ENCODE results near the gene ANKRD7.
"Not testable (repeated sequence)": the region's sequence is repeated elsewhere in the genome, so short reads cannot be mapped to it uniquely, and the experiment has no call there.

The ANKRD7 gene

GRCh38 chr7:118214051-118214832 is 10.3 kb upstream of the ANKRD7 start:
- peak; percentile 93 for TF ChIP-seq POLR2A (IDR thresholded peaks at IDR 0.05; ENCODE audit: low read depth, low read length)
- DNase-seq (ENCODE audit: insufficient read length, low spot score) (peak; percentile 74), FAIRE-seq (peak; percentile 91)

- DNase-seq (ENCODE audit: insufficient read length, low spot score) (no peak), FAIRE-seq (no peak)
- TF ChIP-seq POLR2A (IDR thresholded peaks at IDR 0.05; ENCODE audit: low read depth, low read length), result no peak
Observed at GRCh38 chr7:118214833-118215182, 9.7 kb upstream of the ANKRD7 start.

GRCh38 chr7:118217210-118217619 is 7.3 kb upstream of the ANKRD7 start:
- DNase-seq (ENCODE audit: insufficient read length, low spot score), result no peak
- no peak for TF ChIP-seq POLR2A (IDR thresholded peaks at IDR 0.05; ENCODE audit: low read depth, low read length)
- no peak for FAIRE-seq

- DNase-seq (ENCODE audit: insufficient read length, low spot score) (no peak), FAIRE-seq (no peak)
- no peak for TF ChIP-seq POLR2A (IDR thresholded peaks at IDR 0.05; ENCODE audit: low read depth, low read length)
Observed at GRCh38 chr7:118218413-118219156, 5.9 kb upstream of the ANKRD7 start.

GRCh38 chr7:118219157-118219512 is 5.4 kb upstream of the ANKRD7 start:
- TF ChIP-seq POLR2A (IDR thresholded peaks at IDR 0.05; ENCODE audit: low read depth, low read length), result no peak
- FAIRE-seq, result no peak
- DNase-seq (ENCODE audit: insufficient read length, low spot score), result no peak

- no peak for FAIRE-seq
- no peak for DNase-seq (ENCODE audit: insufficient read length, low spot score)
- TF ChIP-seq POLR2A (IDR thresholded peaks at IDR 0.05; ENCODE audit: low read depth, low read length), result no peak
Observed at GRCh38 chr7:118220583-118220982, 3.9 kb upstream of the ANKRD7 start.

- FAIRE-seq (peak; percentile 15), DNase-seq (ENCODE audit: insufficient read length, low spot score) (no peak)
- TF ChIP-seq POLR2A (IDR thresholded peaks at IDR 0.05; ENCODE audit: low read depth, low read length), result no peak
Observed at GRCh38 chr7:118222591-118222990, 1.9 kb upstream of the ANKRD7 start.

- FAIRE-seq (peak; percentile 93), DNase-seq (ENCODE audit: insufficient read length, low spot score) (no peak)
- no peak for TF ChIP-seq POLR2A (IDR thresholded peaks at IDR 0.05; ENCODE audit: low read depth, low read length)
Observed at GRCh38 chr7:118232837-118233236, 8.3 kb downstream of the ANKRD7 start.

- no peak for DNase-seq (ENCODE audit: insufficient read length, low spot score)
- TF ChIP-seq POLR2A (IDR thresholded peaks at IDR 0.05; ENCODE audit: low read depth, low read length), result no peak
- no peak for FAIRE-seq
Observed at GRCh38 chr7:118233799-118234198, 9.3 kb downstream of the ANKRD7 start.

GRCh38 chr7:118239014-118239413 is 14.5 kb downstream of the ANKRD7 start:
- FAIRE-seq (no peak), DNase-seq (ENCODE audit: insufficient read length, low spot score) (no peak)
- no peak for TF ChIP-seq POLR2A (IDR thresholded peaks at IDR 0.05; ENCODE audit: low read depth, low read length)

GRCh38 chr7:118240320-118240719 is 15.8 kb downstream of the ANKRD7 start:
- FAIRE-seq, result not testable (repeated sequence)

GRCh38 chr7:118243695-118244094 is 19.2 kb downstream of the ANKRD7 start:
- TF ChIP-seq POLR2A (IDR thresholded peaks at IDR 0.05; ENCODE audit: low read depth, low read length), result no peak
- DNase-seq (ENCODE audit: insufficient read length, low spot score), result no peak
- FAIRE-seq, result no peak

More at GRCh38 chr7:118240320-118240719, 15.8 kb downstream of the ANKRD7 start:
- DNase-seq (ENCODE audit: insufficient read length, low spot score), result not testable (repeated sequence)

- DNase-seq (ENCODE audit: insufficient read length, low spot score), result no peak
- FAIRE-seq, result no peak
- no peak for TF ChIP-seq POLR2A (IDR thresholded peaks at IDR 0.05; ENCODE audit: low read depth, low read length)
Observed at GRCh38 chr7:118245267-118246040, 20.9 kb downstream of the ANKRD7 start.

GRCh38 chr7:118250860-118251494 is 26.5 kb downstream of the ANKRD7 start:
- no peak for FAIRE-seq
- no peak for DNase-seq (ENCODE audit: insufficient read length, low spot score)
- no peak for TF ChIP-seq POLR2A (IDR thresholded peaks at IDR 0.05; ENCODE audit: low read depth, low read length)
